GM19328 (cell line): ENCODE measurements around the gene ADAMTSL5.
"Not testable (repeated sequence)": the region's sequence is repeated elsewhere in the genome, so short reads cannot be mapped to it uniquely, and the experiment has no call there.

Experiments
- ATAC-seq: cut with Tn5 transposase; IDR thresholded peaks from one replicate; pipeline ENCODE4 v1.9.1; 2021; ENCODE audit warnings: mild to moderate bottlenecking, moderate library complexity; ENCODE audit not compliant: unreplicated experiment

ADAMTSL5 gene

DNA sequence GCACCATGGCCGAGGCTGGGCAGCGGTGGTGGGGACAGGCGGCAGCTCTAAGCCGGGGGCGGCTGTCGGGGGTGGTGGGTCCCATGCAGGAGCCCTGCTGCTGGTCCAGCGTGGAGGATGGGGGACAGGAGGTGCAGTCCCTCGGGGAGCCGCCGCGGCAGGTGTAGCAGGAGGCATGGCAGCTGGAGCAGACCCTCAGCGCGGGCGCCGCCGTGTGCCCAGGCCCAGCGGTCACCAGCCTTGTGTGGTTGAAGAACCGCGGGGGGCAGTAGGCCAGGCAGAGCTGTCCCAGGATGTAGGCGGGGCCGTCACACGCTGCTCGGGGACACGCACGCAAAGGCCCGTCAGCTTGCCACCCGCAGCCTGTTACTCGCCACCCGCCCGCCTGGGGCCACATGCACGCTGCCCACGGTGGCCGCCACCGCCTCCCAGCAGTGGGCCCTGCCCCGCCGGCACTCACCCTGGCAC, 30.9 kb downstream of the ADAMTSL5 start:
- no peak for ATAC-seq

GRCh38 chr19:1481224-1481892, 31.5 kb downstream of the ADAMTSL5 start:
- no peak for ATAC-seq

DNA sequence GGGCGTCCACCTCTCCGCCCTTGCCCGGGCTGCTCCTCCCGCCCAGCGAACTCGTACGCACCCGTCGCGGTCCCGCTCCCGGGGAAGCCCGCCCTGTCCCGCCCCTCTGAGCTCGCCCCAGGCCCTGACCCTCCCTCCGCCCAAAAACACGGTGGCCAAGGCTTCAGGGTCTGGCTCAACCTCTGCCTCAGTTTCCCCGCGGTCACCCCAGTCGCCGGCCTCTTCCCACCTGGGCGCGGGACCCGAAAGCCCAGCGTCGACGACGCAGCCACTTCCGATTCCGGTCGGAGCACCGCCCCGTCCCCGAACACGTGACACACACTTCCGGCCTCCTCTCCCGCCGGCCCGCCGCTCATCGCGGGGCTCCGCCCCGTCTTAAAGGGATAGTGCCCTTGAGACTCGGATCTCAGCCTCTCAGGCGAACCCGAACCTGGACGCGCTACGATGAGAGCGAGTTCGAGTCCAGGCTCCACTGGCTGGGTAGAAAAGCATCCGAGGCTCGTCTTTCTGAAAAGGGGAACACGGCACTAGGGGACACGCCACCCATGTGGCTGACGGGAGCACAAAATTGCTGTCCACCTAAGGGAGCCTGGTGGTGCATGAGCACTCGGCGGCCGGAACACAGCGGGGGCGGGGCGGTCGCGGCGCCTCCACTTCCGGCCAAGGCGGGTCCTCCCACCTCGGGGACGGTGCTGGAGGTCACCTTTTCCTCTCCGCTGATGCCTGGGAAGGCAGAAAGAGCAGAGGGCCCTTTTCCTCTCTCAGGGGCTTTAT, 33.7 kb downstream of the ADAMTSL5 start, which contains the start of gene C19orf25:
Gene C19orf25 (minus strand): TSS at position 282 of the 774 bp plus-strand sequence. CDS start 312 bp downstream, outside the sequence.
- peak; percentile 85 for ATAC-seq

DNA sequence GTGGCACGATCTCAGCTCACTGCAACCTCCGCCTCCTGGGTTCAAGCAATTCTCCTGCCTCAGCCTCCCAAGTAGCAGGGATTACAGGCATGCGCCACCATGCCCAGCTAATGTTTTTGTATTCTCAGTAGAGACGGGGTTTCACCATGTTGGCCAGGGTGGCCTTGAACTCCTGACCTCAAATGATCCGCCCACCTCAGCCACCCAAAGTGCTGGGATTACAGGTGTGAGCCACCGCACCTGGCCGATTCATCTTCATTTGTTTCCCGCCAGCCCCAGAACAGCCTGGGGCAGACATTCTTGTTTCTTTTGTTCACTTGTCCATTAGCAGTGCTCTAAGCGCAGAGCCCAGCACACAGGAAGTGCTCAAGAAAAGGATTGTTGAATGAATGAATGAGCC, 35.8 kb downstream of the ADAMTSL5 start:
- ATAC-seq, result not testable (repeated sequence)

- ATAC-seq, result no peak
These were observed 36.9 kb downstream of the ADAMTSL5 start for GRCh38 chr19:1475751-1476437.

DNA sequence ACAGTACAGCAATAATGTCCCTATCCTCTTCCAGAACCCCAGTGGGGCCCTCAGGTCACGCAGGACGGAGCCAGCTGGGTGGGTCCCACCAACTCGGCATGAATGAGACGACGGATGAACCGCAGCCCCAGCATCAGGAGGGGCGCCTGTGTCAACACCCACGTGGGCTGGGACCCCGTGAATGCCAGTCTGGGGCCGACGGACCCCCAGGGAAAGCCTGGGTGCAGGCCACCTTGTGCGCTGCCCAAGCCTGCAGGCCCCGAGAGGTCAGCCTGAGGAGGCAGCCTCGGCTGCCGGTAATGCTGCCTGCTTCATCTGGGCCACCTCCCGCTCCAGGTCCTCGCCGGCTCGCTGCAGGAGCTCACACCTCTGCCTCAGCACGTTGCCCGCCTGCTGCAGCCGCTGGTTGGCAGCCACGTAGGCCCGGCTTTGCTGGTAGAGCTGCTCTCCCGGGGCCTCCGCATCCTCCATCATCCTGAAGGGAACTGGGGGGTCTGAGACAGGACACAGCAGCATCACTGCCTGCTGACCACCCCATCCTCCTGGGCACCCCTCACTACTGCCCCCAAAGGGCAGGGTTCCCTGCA, 38.0 kb downstream of the ADAMTSL5 start:
- ATAC-seq, result no peak

GRCh38 chr19:1474011-1474764, 38.6 kb downstream of the ADAMTSL5 start:
- no peak for ATAC-seq

GRCh38 chr19:1473085-1473851, 39.6 kb downstream of the ADAMTSL5 start:
- no peak for ATAC-seq

DNA sequence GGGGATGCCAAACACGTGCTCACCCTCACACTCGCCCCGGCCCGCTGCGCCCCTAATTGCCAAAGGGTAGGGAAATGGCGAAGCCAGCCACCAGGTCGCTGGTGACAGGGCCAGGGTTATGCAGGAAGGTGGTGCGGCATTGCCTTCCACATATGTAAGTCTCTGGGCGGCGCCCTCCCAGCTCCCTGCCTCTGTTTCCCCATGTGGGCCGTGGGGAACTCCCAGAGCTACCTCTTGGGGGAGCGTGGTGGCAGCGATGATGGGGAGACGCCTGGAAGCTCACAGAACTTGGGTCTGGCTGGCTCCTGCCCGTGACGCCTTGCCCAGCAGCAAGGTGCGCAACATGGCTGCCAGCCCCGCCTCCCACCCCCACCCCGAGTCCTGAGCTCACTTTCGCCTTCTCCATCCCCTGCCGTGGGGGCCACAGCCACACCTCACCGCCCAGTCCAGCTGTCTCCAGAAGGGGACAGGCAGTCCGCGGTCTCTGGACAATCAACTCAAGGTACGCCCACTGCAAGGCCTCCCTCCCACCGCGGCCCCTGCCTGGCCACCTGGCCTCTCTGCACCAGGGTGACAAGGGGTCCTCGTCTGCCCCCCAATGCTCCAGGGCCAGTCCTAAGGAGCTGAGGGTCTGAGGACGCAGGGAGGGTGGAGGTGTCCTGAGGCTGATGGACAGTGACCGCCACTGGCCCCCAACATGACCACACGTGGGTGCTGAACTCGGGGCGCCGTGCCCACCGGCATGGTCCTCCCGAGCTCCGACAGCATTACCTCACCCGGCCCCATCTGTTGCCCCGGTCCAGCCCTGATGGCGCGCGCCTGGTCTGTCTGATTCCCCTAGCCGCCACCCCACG, 40.4 kb downstream of the ADAMTSL5 start:
- no peak for ATAC-seq

- ATAC-seq, result no peak
These were observed 41.2 kb downstream of the ADAMTSL5 start for GRCh38 chr19:1471515-1472160.

- no peak for ATAC-seq
These were observed 41.8 kb downstream of the ADAMTSL5 start for GRCh38 chr19:1471010-1471514.

- no peak for ATAC-seq
These were observed 42.4 kb downstream of the ADAMTSL5 start for GRCh38 chr19:1470305-1471009.

DNA sequence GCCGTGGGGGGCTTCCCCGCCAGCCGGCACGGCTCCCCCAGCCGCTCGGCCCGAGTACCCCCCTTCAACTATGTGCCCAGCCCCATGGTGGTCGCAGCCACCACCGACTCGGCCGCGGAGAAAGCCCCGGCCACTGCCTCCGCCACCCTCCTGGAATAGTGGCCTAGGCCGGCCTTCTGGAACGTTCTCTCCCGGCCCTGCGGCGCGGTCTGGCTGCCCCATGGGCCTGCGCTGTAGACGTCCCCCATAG, 42.8 kb downstream of the ADAMTSL5 start:
- no peak for ATAC-seq

GRCh38 chr19:1469255-1470054, 43.4 kb downstream of the ADAMTSL5 start:
- ATAC-seq, result no peak

GRCh38 chr19:1468821-1469254, 44.0 kb downstream of the ADAMTSL5 start:
- no peak for ATAC-seq

DNA sequence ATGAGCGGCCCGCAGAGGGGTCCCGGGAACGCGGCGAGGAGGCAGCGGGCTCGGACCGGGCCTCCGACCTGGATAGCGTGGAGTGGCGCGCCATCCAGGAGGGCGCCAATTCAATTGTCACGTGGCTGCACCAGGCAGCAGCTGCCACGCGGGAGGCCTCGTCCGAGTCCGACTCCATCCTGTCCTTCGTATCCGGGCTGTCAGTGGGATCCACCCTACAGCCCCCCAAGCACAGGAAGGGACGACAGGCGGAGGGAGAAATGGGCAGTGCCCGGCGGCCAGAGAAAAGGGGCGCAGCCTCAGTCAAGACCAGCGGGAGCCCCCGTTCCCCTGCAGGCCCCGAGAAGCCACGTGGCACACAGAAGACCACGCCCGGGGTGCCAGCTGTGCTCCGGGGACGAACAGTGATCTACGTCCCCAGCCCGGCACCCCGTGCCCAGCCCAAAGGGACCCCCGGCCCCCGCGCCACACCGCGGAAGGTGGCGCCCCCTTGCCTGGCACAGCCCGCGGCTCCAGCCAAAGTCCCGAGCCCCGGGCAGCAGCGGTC, 44.5 kb downstream of the ADAMTSL5 start:
- ATAC-seq, result no peak
